CD14-positive monocyte (primary cell): Measurements from ENCODE around the gene PLCL2. TPM values are rescaled to one million over a fixed set of nuclear protein-coding genes. Genes with fewer than 3 reads are reported as not detected.
A peak's percentile ranks its signal among the peaks of the same experiment; 100 is the strongest.

Source experiments
- DNase-seq, 3 donors: peaks; one replicate each; pipeline ENCODE4 v3.0.0-alpha.2; 2011 to 2022
- H2AFZ ChIP-seq: 2 replicates; pipeline ENCODE4 v1.6.0; 2012; ENCODE audit warnings: mild to moderate bottlenecking, low read depth, low read length, inconsistent platforms; ENCODE audit not compliant: insufficient read depth, poor library complexity, severe bottlenecking
- H3K27ac ChIP-seq, 2 donors: 1 replicate in 1 of 2; 2 replicates in 1 of 2; pipeline ENCODE4 v1.5.1; 2012 to 2013; ENCODE audit warnings: low read length in 2 of 2, control low read depth in 1 of 2, inconsistent platforms in 1 of 2, low read depth in 1 of 2, mild to moderate bottlenecking in 1 of 2
- H3K27me3 ChIP-seq, 2 donors: one replicate each; pipeline versions ENCODE4 v1.6.0 to v1.6.1; 2011 to 2013; ENCODE audit warnings: low read length in 2 of 2; ENCODE audit not compliant: control insufficient read depth in 2 of 2, insufficient read depth in 2 of 2
- H3K36me3 ChIP-seq, 2 donors: replicated peaks in 1 of 2; 1 replicate in 1 of 2; 2 replicates in 1 of 2; pipeline versions ENCODE4 v1.5.1 to v1.6.1; 2012 to 2013; ENCODE audit warnings: low read length in 2 of 2, control low read depth in 1 of 2, inconsistent platforms in 1 of 2, mild to moderate bottlenecking in 1 of 2; ENCODE audit not compliant: insufficient read depth in 2 of 2, control insufficient read depth in 1 of 2
- H3K4me1 ChIP-seq, 2 donors: 1 replicate in 1 of 2; 2 replicates in 1 of 2; pipeline versions ENCODE4 v1.5.1 to v1.6.1; 2012 to 2013; ENCODE audit warnings: low read length in 2 of 2, control low read depth in 1 of 2, inconsistent platforms in 1 of 2, mild to moderate bottlenecking in 1 of 2, moderate library complexity in 1 of 2; ENCODE audit not compliant: insufficient read depth in 2 of 2, control insufficient read depth in 1 of 2
- H3K4me2 ChIP-seq: replicated peaks from 2 replicates; pipeline ENCODE3; 2012; ENCODE audit warnings: low read length, moderate library complexity, mild to moderate bottlenecking; ENCODE audit not compliant: poor library complexity, severe bottlenecking; ENCODE audit errors: extremely low read depth
- H3K4me3 ChIP-seq, 3 experiments: fragments of 200-600 bp in 1 of 3; sonication (generic) in 1 of 3; replicated peaks in 1 of 3; 1 replicate in 2 of 3; 2 replicates in 1 of 3; pipeline ENCODE4 v1.5.1; 2011 to 2013; ENCODE audit warnings: low read length in 3 of 3, mild to moderate bottlenecking in 3 of 3, control low read depth in 2 of 3, low read depth in 2 of 3, inconsistent platforms in 1 of 3, moderate library complexity in 1 of 3
- H3K79me2 ChIP-seq: 2 replicates; pipeline ENCODE4 v1.6.0; 2012; ENCODE audit warnings: mild to moderate bottlenecking, control low read depth, inconsistent platforms, low read length, moderate library complexity; ENCODE audit not compliant: insufficient read depth
- H3K9ac ChIP-seq: 2 replicates; pipeline ENCODE4 v1.6.0; 2017; ENCODE audit warnings: low read length, mild to moderate bottlenecking; ENCODE audit not compliant: insufficient read depth, poor library complexity, severe bottlenecking
- H3K9me3 ChIP-seq, 2 donors: replicated peaks in 1 of 2; 1 replicate in 1 of 2; 2 replicates in 1 of 2; pipeline versions ENCODE4 v1.5.1 to v1.6.1; 2012 to 2013; ENCODE audit warnings: low read length in 2 of 2, control low read depth in 1 of 2; ENCODE audit not compliant: control insufficient read depth in 1 of 2, insufficient read depth in 1 of 2
- H4K20me1 ChIP-seq: 2 replicates; pipeline ENCODE4 v1.6.0; 2012; ENCODE audit warnings: mild to moderate bottlenecking, low read length, control low read depth, moderate library complexity; ENCODE audit not compliant: insufficient read depth
- H3K27ac Mint-ChIP-seq, 7 donors: one replicate each; pipeline ENCODE4 v1.8.0; 2020; ENCODE audit warnings: mild to moderate bottlenecking in 7 of 7, mixed read lengths in 7 of 7, moderate library complexity in 6 of 7, inconsistent platforms in 2 of 7
- H3K27me3 Mint-ChIP-seq, 3 donors: one replicate each; pipeline ENCODE4 v1.8.0; 2021 to 2022; ENCODE audit warnings: low read depth in 3 of 3, mild to moderate bottlenecking in 3 of 3, mixed read lengths in 3 of 3, moderate library complexity in 3 of 3, inconsistent platforms in 1 of 3
- H3K36me3 Mint-ChIP-seq, 2 donors: one replicate each; pipeline ENCODE4 v1.8.0; 2020; ENCODE audit warnings: mixed read lengths in 2 of 2, inconsistent platforms in 1 of 2, mild to moderate bottlenecking in 1 of 2
- H3K4me1 Mint-ChIP-seq: one replicate; pipeline ENCODE4 v1.8.0; 2020; ENCODE audit warnings: mild to moderate bottlenecking, mixed read lengths
- H3K4me3 Mint-ChIP-seq, 2 donors: one replicate each; pipeline ENCODE4 v1.8.0; 2020; ENCODE audit warnings: mild to moderate bottlenecking in 2 of 2, mixed read lengths in 2 of 2, moderate library complexity in 1 of 2
- H3K9me3 Mint-ChIP-seq, 7 donors: one replicate each; pipeline ENCODE4 v1.8.0; 2020 to 2022; ENCODE audit warnings: mixed read lengths in 7 of 7, mild to moderate bottlenecking in 6 of 7, moderate library complexity in 6 of 7, inconsistent platforms in 2 of 7
- WGBS: methylation state at CpG from one replicate; pipeline ENCODE4 v1.1.5; 2013; ENCODE audit warnings: missing lambda C conversion rate; ENCODE audit not compliant: insufficient coverage; 5-methylcytosine and 5-hydroxymethylcytosine counted together
- intact Hi-C, 2 donors: fragments of 100-400 bp; cut with micrococcal nuclease; formaldehyde crosslinking; loops; one replicate each; pipeline versions ENCODE4 v1.15.0 to v1.15.1; 2023
- polyA plus RNA-seq, 3 donors: library from polyadenylated mRNA; depleted of rRNA in 1 of 3; unstranded in 2 of 3; stranded (reverse) in 1 of 3; fragments of 300-500 nt in 2 of 3; fragments of >200 nt in 1 of 3; fragmentation: Illumina TruSeq in 2 of 3; gene quantifications; 1 replicate in 2 of 3; 2 replicates in 1 of 3; pipeline ENCODE4 v1.2.3, GENCODE V29; 2012 to 2021
- TF ChIP-seq, protein P1 (sequence below): fragments of 200-600 bp; IDR thresholded peaks from one replicate; pipeline ENCODE4 v1.8.0; 2022; ENCODE audit warnings: antibody characterized with exemption, mild to moderate bottlenecking

PLCL2 gene
- polyA plus RNA-seq, 3 donors = 18.8 to 32.5 (median 26.8) TPM

DNA sequence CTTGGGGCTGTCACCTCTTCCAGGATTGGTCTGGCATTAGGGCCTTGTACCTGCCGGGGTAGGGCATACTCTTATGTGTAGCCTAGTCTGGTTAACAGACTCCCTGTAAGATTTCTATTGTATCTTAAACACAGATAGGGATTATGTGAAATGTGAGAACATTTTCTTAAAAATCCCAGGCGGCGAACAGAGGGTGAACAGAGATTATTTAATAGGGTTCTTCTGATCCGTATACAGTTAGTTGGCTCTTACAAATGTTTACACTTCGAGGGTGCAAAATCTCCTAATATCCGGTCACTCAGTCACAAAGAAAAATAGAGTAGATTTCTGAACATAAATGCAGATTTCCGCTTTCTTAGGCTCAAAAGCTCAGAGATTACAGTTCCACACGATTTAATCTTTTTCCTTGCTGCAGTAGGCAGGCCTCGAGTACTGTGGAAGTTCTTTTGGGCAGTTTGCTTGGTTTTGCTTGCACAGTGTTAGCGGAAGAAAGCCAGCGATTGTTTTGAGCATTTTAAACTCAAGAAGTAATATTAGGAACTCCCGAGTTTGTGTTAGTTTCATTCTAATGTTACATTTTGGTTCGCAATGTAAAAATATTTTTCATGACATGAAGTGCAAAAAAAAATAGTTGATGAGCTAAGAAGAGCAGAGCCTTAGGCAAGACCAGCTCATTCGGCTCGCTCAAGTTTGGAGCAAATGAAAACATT lies 993 bp downstream of the PLCL2 start:
- intact Hi-C loops = loop anchor here in 1 of 2 donors (5.0 kb wide), 1 partner anchor 43 kb away; no protein-coding TSS in a partner anchor
- TF ChIP-seq, protein P1, sequence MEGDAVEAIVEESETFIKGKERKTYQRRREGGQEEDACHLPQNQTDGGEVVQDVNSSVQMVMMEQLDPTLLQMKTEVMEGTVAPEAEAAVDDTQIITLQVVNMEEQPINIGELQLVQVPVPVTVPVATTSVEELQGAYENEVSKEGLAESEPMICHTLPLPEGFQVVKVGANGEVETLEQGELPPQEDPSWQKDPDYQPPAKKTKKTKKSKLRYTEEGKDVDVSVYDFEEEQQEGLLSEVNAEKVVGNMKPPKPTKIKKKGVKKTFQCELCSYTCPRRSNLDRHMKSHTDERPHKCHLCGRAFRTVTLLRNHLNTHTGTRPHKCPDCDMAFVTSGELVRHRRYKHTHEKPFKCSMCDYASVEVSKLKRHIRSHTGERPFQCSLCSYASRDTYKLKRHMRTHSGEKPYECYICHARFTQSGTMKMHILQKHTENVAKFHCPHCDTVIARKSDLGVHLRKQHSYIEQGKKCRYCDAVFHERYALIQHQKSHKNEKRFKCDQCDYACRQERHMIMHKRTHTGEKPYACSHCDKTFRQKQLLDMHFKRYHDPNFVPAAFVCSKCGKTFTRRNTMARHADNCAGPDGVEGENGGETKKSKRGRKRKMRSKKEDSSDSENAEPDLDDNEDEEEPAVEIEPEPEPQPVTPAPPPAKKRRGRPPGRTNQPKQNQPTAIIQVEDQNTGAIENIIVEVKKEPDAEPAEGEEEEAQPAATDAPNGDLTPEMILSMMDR = no peak
- Histone ChIP-seq H3K4me3 (peak overlapping the region; percentile 62 to 96 (median 92)), H2AFZ (peak overlapping the region; percentile 85), H3K9me3 (no peaks in the 10 kb centered on the region), H3K27me3 (no peaks in the 10 kb centered on the region), H3K27ac (peak overlapping the region; percentile 70 to 94), H4K20me1 (peaks cover 26% of the 10 kb centered on the region), H3K4me2 (peak overlapping the region; percentile 90), H3K79me2 (peaks cover 63% of the 10 kb centered on the region), H3K36me3 (no peaks in the 10 kb centered on the region), H3K9ac (peak overlapping the region; percentile 93), H3K4me1 (peaks cover 42 to 57% of the 10 kb centered on the region in 2 donors)
- WGBS = 0% methylated on average over 7 of the region's 15 CpGs
- Mint-ChIP-seq H3K4me3 (peak overlapping the region; percentile 94 to 97), H3K36me3 (no peaks in the 10 kb centered on the region), H3K9me3 (no peaks in the 10 kb centered on the region), H3K4me1 (peaks cover 68% of the 10 kb centered on the region), H3K27me3 (no peaks in the 10 kb centered on the region), H3K27ac (peak overlapping the region; percentile 89 to 96 (median 95))
- no peak for DNase-seq

DNA sequence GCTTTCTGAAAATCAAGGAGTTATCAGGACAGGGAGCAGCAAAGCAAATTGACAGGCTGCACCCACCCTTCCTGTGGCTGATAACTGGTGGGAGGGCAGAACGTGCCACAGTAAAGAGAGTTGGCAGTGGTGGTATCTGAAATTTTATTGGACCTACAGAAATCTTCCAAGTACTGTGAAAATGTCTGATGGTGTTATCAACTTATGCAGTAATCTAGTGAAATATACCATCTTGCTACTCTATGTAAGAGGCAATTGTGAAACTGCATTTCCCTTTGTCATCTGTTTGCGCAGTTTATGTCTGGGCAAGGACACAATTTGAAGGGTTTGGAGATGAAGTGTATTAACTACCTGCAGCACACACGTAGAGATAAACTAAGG lies 1.5 kb downstream of the PLCL2 start:
- peak overlapping the region; percentile 62 to 96 (median 92) for H3K4me3 ChIP-seq
- H3K9me3 Mint-ChIP-seq = no peaks in the 10 kb centered on the region
- no peaks in the 10 kb centered on the region for H3K36me3 ChIP-seq
- H3K27me3 ChIP-seq = no peaks in the 10 kb centered on the region
- TF ChIP-seq, protein P1 = no peak
- H3K9ac ChIP-seq = peak overlapping the region; percentile 93
- peaks cover 44 to 62% of the 10 kb centered on the region in 2 donors for H3K4me1 ChIP-seq
- intact Hi-C loops = loop anchor here in 1 of 2 donors (5.0 kb wide), 1 partner anchor 44 kb away; no protein-coding TSS in a partner anchor
- no peaks in the 10 kb centered on the region for H3K36me3 Mint-ChIP-seq
- peak overlapping the region; percentile 94 to 97 for H3K4me3 Mint-ChIP-seq
- WGBS = 0% methylated on average over 1 of the region's 3 CpGs
- peaks cover 31% of the 10 kb centered on the region for H4K20me1 ChIP-seq
- no peaks in the 10 kb centered on the region for H3K27me3 Mint-ChIP-seq
- H2AFZ ChIP-seq = peak overlapping the region; percentile 85
- peaks cover 72% of the 10 kb centered on the region for H3K4me1 Mint-ChIP-seq
- H3K27ac Mint-ChIP-seq = peak overlapping the region; percentile 89 to 96 (median 95)
- peak overlapping the region; percentile 70 to 94 for H3K27ac ChIP-seq
- peak; percentile 35 to 65 (median 52) for DNase-seq
- H3K9me3 ChIP-seq = no peaks in the 10 kb centered on the region
- peak overlapping the region; percentile 90 for H3K4me2 ChIP-seq
- peaks cover 68% of the 10 kb centered on the region for H3K79me2 ChIP-seq
